HG03520 (cell line): ENCODE measurements around the gene CDH13.

Experiments used
- ATAC-seq: cut with Tn5 transposase; IDR thresholded peaks from one replicate; pipeline ENCODE4 v1.9.1; 2021; ENCODE audit warnings: mild to moderate bottlenecking, moderate library complexity; ENCODE audit not compliant: unreplicated experiment

The CDH13 gene

GRCh38 chr16:83271123-83271522 is 644.4 kb downstream of the CDH13 start:
- ATAC-seq = no peak

DNA sequence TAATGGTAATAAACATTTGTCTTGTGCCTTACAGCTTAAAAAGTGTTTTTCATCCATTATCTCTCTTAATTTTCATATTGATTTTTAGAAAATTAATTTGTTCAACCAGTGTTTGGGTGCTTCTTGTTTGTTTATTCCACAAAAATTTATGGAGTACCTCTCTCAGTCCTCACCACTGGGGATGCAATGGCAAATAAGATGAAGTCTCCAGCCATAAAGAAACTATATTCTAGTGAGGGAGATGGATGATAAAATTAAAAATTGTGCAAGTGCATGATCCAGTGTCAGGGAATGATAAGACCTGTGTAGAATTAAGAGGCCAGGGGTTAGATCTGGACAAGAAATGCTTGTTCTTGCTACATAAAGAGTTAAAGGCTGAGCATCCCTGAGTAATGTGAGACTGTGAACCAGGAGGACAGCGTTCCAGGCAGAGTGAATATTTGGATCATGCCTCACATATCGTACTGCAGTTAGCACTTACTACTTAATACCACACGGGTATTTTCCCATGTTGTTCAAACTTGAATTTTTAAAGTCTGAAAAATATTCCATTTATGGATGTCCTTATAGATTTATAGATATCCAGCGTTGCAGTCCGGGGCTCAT is 645.3 kb downstream of the CDH13 start:
- no peak for ATAC-seq

DNA sequence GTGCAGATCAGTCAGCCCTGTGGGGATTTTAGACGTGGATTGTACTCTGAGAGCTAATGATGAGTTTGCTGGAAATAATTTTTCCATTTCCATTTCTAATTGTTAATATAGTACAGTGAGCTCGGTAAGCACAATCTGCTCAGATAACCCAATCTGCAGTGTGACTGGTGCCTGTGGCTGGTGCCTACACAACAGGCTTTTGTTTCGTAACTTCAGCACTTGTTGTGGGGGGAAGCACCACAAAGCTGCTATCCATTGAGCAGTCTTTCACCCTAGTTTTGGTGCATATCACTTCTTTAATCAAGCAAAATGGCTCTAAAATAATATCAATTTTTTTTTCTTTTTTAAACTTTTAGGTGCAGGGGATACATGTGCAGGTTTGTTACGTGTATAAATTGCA is 646.1 kb downstream of the CDH13 start:
- ATAC-seq = no peak

DNA sequence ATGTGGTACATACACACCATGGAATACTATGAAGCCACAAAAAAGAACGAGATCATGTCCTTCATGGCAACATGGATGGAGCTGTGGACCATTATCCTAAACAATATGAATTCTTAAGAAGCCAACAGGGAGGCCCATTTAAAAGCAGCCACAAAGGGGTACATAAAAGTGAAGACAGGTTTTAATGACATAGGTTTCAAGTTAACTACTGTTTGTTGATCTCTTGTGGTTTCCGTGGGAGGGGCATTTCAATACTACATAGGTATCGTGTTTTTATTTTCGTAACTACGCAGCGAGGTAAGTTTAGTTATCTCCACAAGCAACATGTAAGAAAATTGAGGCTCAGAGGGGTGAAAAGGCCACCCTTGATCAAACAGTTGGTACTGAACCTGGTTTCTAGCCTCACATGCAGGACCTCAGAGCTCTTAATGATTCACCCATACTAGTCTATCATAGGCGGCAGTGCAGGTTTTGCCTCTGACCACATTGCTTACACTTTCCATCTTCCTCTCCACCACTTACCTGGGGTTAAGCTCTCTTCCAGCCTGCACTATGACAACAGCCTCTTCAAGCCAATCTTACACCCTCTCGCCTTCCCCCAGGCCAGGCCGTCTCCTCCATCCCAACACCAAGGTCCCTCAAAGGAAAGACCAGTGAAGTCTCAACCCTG is 646.9 kb downstream of the CDH13 start:
- no peak for ATAC-seq

DNA sequence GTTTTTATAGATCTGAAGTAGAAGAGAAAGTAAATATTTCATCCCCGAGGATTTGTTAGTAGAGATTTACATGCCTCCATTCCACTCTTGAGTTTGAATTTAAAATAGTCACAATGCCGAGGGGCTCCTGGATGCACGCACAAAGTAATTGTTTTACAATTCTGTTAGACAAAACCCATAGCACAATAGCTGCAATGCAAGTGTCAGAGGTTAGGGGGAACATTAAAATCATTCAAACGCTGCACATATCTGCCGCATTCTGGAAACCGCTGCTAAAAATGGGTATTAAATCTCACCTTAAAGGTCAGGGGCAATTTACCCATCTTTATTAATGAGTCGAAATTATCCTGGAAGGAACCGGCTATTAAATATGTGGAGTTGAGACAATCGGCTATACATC is 652.5 kb downstream of the CDH13 start:
- ATAC-seq = no peak

GRCh38 chr16:83285921-83286320 is 659.2 kb downstream of the CDH13 start:
- no peak for ATAC-seq

DNA sequence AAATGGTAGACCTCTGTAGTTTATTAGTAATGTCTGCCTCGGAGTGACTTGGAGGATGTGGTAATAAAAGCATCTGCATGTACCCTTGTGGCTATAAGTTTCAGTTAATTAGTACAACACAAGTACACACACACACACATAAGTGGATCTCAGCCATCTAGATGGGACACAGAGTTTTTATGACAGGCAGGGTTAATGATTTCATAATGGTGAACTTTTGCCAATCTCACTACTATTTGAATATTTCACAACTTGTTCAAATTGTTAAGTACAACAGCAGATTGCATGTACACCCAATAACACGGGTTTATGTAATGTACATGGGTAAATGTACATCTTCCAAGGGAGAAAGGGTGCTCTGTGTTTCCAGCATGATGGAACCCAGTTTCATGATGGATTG is 669.7 kb downstream of the CDH13 start:
- no peak for ATAC-seq

DNA sequence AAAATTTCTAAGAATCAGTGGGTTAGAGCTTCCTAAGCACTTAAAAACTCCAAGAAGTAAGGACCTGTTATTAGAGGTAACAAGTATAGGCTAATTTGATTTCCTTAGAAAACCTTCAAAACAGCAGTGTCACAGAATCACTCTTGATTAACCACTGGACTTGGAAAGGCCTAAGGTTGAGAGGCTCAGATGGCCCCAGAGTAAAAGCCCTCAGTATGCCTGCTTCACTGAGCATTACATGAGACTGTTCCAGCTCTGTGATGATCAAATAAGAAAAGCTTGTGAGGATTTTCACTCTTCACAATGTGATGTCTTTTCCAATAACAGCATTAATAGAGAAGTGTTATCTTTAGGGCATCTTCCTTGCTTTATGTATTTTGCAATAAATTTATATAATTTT is 671.8 kb downstream of the CDH13 start:
- ATAC-seq = no peak

- no peak for ATAC-seq
Observed at GRCh38 chr16:83300326-83300725, 673.6 kb downstream of the CDH13 start.

DNA sequence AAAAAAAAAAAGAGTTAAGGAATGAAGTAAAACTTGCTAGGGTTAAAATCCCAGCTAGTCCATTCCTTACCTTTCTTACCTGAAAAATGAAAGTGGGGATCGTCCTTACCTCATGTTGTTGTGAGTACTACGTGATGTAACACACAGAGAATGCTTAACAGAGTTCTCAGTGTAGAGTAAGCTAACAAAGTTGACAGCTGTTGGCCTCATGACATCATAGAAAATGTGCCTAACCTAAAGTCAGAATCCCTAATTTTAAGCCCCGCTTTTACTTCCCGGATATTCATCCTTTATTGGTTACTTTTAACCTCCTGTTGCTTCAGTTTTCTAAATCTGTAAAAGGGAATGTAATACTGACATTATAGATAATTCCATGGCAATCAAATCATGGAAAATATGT is 675.2 kb downstream of the CDH13 start:
- no peak for ATAC-seq

DNA sequence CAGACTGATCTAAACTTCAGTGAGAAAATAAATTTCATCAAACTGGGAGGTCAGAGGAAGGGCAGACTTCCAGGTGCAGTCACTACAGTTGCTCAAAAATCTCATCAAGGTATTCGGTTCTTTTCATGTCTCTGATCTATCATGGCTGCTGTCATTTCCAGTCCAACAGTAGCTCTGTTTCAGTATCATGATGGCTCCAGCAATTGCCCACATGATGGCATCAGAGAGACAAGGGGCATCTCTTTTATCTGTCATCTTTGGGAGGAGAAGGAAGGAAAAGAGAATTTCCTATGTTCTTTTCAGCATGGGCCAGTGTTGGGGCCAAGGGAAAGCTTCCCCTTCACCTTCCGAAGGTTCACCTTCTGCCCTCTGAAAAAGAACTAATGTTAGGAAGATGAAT is 676.1 kb downstream of the CDH13 start:
- ATAC-seq = no peak

DNA sequence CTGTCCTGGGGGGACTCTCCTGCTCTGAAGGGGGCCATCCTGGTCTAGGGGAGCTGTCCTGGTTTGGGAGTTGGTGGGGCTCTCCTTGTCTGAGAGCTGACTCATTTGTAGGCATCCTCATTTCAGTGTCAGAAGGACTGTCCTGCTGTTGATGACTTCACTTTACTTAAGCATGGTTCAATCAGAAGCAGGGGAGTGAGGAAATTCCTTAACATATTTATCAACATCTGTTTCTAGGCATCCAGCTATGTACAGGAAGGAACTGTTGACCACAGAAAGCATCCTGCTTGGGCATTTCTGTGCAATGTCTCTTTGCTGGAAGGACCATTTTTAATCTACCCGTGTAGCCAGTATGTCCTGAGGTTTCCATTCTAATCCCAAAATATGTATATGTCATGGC is 678.3 kb downstream of the CDH13 start:
- ATAC-seq = no peak

DNA sequence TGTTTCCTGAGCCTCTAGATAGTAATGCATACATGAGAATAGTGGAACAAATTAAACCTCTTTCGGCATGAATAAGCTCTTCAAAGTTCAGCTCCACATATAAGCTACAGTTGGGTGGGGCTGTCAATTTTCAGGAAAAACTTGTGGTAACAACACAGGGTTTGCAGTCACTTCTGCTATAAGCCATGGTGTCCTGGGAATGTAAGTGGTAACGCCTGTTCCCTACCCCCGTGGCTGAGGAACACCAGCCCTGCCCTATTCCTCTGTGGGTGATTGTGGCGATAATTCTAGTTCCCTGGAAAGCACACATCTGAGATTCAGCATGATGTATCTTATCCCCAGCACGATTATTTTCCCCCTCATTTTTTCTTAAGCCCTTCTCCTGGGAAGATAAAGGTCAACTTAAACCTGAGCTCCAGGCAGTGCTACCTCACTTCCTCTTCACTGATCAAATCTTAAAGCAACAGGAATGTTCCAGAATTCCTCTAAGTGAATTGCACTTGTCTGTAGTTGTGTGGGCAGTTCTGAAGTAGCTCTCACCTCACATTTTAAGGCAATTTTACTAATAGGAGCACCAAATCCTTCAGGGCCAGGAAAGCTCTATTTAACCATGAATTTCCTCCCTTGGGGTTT is 680.3 kb downstream of the CDH13 start:
- no peak for ATAC-seq

- ATAC-seq = no peak
Observed at GRCh38 chr16:83307594-83307992, 680.8 kb downstream of the CDH13 start.

GRCh38 chr16:83308414-83308813 is 681.6 kb downstream of the CDH13 start:
- no peak for ATAC-seq

- no peak for ATAC-seq
Observed at GRCh38 chr16:83310816-83311215, 684.0 kb downstream of the CDH13 start.

- no peak for ATAC-seq
Observed at GRCh38 chr16:83312015-83312717, 685.4 kb downstream of the CDH13 start.

DNA sequence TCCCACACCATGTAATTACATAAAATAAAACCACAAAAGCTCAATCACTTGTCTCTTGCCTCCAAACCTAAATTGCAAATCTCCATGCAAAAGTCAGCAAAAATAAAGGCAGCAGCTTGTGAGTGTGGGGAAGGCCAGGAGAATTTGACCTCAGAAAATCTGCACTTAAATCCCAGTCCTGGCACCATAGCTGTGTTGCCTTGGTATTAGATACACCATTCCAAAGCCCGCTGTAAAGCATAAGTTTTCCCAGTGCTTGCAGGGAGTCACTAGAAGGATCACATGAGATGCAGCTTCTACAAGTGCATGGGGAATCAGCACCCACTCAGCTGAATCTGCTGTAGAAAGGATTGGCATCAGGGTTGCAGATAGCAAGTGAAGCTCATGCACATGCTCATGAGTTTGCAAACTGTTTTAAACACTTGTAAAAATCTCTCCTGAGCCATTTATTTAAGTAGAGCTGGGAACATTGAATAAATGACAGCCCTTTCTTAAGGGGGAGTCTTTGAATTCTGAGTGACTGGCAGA is 686.0 kb downstream of the CDH13 start:
- no peak for ATAC-seq

- ATAC-seq = no peak
Observed at GRCh38 chr16:83315271-83315670, 688.5 kb downstream of the CDH13 start.

DNA sequence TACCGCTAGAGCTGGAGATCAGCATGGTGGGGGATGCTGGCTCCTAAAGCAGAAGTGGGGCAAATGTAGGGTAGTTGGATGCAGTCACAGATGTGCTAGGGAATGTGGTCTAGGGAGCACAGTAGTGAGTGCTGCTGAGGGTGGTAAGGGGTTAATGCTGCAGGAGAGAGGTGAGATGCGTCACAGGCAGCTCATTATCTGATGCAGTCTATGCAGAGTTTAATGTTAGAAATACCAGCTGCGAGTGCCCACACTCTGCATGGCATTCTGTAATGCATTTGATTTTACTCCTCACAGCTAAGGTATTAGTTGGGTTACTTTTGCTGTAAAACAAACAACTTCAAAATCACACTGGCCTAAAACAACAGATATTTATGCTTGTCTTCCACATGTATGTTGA is 689.7 kb downstream of the CDH13 start:
- ATAC-seq = no peak

GRCh38 chr16:83318390-83318789 is 691.6 kb downstream of the CDH13 start:
- no peak for ATAC-seq

DNA sequence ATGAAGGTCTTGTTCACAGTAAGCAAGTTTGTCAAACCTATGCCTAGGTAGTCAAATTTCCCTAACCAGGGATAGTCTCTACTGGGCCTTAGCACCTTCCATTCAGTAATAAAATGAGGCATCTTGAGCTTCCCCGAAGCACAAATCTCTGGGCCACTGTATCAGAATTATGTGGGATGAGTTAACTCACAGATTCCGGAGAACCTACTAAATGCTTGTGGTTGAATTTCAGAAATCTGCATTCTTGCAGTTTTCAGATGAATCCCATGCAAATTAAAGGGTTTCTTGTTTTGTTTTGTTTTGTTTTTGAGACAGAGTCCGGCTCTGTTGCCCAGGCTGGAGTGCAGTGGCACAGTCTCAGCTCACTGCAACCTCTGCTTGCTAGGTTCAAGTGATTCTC is 702.2 kb downstream of the CDH13 start:
- no peak for ATAC-seq
